ENCODE results near the gene ZWILCH. TPM values are rescaled to one million over a fixed set of nuclear protein-coding genes. Genes with fewer than 3 reads are reported as not detected.

Gene ZWILCH
- total RNA-seq (2022) (21.6 and 28.1 TPM in 2 replicates), Bru-seq, nascent RNA (percentile 63 among the genes with signal in this experiment), BruChase-seq, experiment 1, labeled RNA remaining after a 2-hour chase (percentile 73 among the genes with signal in this experiment), BruChase-seq, experiment 2, labeled RNA remaining after a 6-hour chase (percentile 82 among the genes with signal in this experiment)
- long read RNA-seq, transcript ZWILCH-201 (19 exons, 3,960 nt) = major isoform, 48 of 69 reads
- long read RNA-seq, transcript ZWILCH-202 (19 exons, 3,256 nt) = minor isoform, 5 of 69 reads
- long read RNA-seq, partial matches to known transcripts = 2 of 69 reads
- long read RNA-seq, other reads (novel, unspliced or antisense) = 14 of 69 reads

DNA sequence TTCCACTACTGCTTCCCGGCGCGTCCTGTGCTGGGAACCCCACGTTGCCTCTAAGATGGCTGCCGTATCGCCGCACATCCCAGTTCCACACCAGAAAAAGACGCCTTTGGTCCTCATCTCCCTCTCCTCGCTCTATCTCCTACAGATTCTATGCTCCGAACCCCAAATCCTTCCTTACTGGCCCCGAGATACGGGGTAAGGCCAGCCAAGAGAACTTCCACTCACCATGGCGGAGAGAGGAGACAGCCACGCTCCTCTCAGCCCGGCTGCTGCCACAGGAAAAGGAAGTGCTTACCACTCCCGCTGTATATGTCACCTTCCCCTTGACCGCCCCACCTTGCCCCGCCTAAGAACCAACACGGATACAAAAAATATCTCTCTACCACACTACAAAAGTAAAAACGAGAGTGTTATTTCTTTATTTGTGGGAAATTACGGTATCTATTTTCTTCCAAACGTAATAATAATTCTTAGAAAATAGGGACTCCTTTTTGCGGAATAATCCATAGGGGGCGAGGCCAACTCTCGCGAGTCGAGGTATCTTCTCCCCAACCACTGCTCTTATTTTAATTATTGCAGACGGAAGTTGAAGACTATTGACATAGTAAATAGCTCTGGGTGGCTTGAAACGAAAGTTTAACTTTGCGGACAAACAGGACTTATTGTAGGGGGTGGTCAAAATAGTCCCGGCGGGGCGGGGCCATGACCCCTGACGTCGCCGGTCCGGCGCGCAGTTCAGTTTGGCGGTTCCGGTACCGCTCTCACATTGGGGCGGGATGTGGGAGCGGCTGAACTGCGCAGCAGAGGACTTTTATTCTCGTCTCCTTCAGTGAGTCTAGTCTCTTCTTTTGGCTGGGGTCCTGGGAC lies at the start of gene ZWILCH, which contains the start of gene RPL4:
Gene ZWILCH, plus strand, starts transcription at position 764 of the 867 bp plus-strand sequence. Its CDS starts 13 bp downstream, at position 777.
Gene RPL4, minus strand, starts transcription at position 293 of the 867 bp plus-strand sequence. Its CDS starts 65 bp downstream, at position 228.
- TF ChIP-seq, protein P1, sequence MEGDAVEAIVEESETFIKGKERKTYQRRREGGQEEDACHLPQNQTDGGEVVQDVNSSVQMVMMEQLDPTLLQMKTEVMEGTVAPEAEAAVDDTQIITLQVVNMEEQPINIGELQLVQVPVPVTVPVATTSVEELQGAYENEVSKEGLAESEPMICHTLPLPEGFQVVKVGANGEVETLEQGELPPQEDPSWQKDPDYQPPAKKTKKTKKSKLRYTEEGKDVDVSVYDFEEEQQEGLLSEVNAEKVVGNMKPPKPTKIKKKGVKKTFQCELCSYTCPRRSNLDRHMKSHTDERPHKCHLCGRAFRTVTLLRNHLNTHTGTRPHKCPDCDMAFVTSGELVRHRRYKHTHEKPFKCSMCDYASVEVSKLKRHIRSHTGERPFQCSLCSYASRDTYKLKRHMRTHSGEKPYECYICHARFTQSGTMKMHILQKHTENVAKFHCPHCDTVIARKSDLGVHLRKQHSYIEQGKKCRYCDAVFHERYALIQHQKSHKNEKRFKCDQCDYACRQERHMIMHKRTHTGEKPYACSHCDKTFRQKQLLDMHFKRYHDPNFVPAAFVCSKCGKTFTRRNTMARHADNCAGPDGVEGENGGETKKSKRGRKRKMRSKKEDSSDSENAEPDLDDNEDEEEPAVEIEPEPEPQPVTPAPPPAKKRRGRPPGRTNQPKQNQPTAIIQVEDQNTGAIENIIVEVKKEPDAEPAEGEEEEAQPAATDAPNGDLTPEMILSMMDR (IDR thresholded peaks at IDR 0.05; ENCODE audit: insufficient read depth in 1 of 2, low read depth in 1 of 2, low read length in 1 of 2, severe bottlenecking in 1 of 2, unreplicated experiment in 1 of 2) = no peak
- no peaks in the 10 kb centered on the region for H3K9me3 Mint-ChIP-seq (ENCODE audit: unreplicated experiment)
- H3K4me3 Mint-ChIP-seq (ENCODE audit: unreplicated experiment) = peak within 1 kb of the TSS; percentile 96
- intact Hi-C loops (cut with micrococcal nuclease; ENCODE audit: unreplicated experiment) = loop anchor here (2.0 kb wide), 1 partner anchor 148 kb away; the partner anchor contains the start of gene TIPIN
- peaks cover 2% of the 10 kb centered on the region for H3K36me3 ChIP-seq (ENCODE audit: control insufficient read depth, insufficient read depth, low read length)
- no TSS peak for BruUV-seq (replicated peaks)
- CTCF ChIA-PET = interaction anchor here (0.6 kb wide), 1 partner anchor 215 kb away, joined by 4 read pairs; no protein-coding TSS in a partner anchor
- peaks cover 6% of the 10 kb centered on the region; the same call in 1 of the 2 replicates for H3K4me1 ChIP-seq
- peak within 1 kb of the TSS; percentile 68 for H3K4me3 ChIP-seq (ENCODE audit: low read depth, low read length)
- H3K4me1 Mint-ChIP-seq (ENCODE audit: low read depth, unreplicated experiment) = peaks cover 15% of the 10 kb centered on the region
- no peaks in the 10 kb centered on the region for H3K9me3 ChIP-seq
- H3K27ac Mint-ChIP-seq (ENCODE audit: unreplicated experiment) = peak within 1 kb of the TSS; percentile 100
- POLR2A ChIA-PET = interaction anchor here (0.6 to 1.1 kb wide), 5 partner anchors 8 to 1701 kb away, joined by 3 to 4 read pairs (median 4); partner anchors contain the start of genes CALML4, MAP2K1 and RNU5B-1
- H3K27me3 ChIP-seq (replicated peaks; ENCODE audit: control insufficient read depth, insufficient read depth, low read length) = no peaks in the 10 kb centered on the region
- peak; percentile 78 to 83 for DNase-seq
- H3K36me3 Mint-ChIP-seq (ENCODE audit: insufficient read depth, unreplicated experiment) = peaks cover 58% of the 10 kb centered on the region
- no peaks in the 10 kb centered on the region for H3K27me3 Mint-ChIP-seq (ENCODE audit: insufficient read depth, unreplicated experiment)

GRCh38 chr15:66456211-66456610 lies 48.9 kb upstream of the ZWILCH start:
- H3K4me1 Mint-ChIP-seq (ENCODE audit: low read depth, unreplicated experiment) = peaks cover 10% of the 10 kb centered on the region
- ChIA-PET CTCF (no interaction called here), POLR2A (no interaction called here)
- H3K9me3 Mint-ChIP-seq (ENCODE audit: unreplicated experiment) = no peaks in the 10 kb centered on the region
- Histone ChIP-seq H3K4me3 (ENCODE audit: low read depth, low read length) (no peak overlapping the region), H3K36me3 (ENCODE audit: control insufficient read depth, insufficient read depth, low read length) (no peaks in the 10 kb centered on the region), H3K4me1 (no peaks in the 10 kb centered on the region; the same call in 1 of the 2 replicates), H3K9me3 (no peaks in the 10 kb centered on the region), H3K27me3 (replicated peaks; ENCODE audit: control insufficient read depth, insufficient read depth, low read length) (no peaks in the 10 kb centered on the region)
- no peak overlapping the region for H3K27ac Mint-ChIP-seq (ENCODE audit: unreplicated experiment)
- no peaks in the 10 kb centered on the region for H3K27me3 Mint-ChIP-seq (ENCODE audit: insufficient read depth, unreplicated experiment)
- TF ChIP-seq, protein P1 (IDR thresholded peaks at IDR 0.05; ENCODE audit: insufficient read depth in 1 of 2, low read depth in 1 of 2, low read length in 1 of 2, severe bottlenecking in 1 of 2, unreplicated experiment in 1 of 2) = no peak
- intact Hi-C loops (cut with micrococcal nuclease; ENCODE audit: unreplicated experiment) = no loop called here
- no peak for DNase-seq
- no peak overlapping the region for H3K4me3 Mint-ChIP-seq (ENCODE audit: unreplicated experiment)
- H3K36me3 Mint-ChIP-seq (ENCODE audit: insufficient read depth, unreplicated experiment) = peaks cover 26% of the 10 kb centered on the region
- no TSS peak for BruUV-seq (replicated peaks)

Measured in Caco-2 (cell line).